HG02759 (cell line): ENCODE measurements around the gene HSPA1L.

Experiments
- ATAC-seq: cut with Tn5 transposase; IDR thresholded peaks from one replicate; pipeline ENCODE4 v1.9.1; 2021; ENCODE audit warnings: mild to moderate bottlenecking, moderate library complexity; ENCODE audit not compliant: unreplicated experiment

Gene HSPA1L

GRCh38 chr6:31784098-31784925 is 30.8 kb downstream of the HSPA1L start:
- ATAC-seq: no peak

- no peak for ATAC-seq
Observed at GRCh38 chr6:31782126-31782855, 32.8 kb downstream of the HSPA1L start.

GRCh38 chr6:31781244-31782125 is 33.6 kb downstream of the HSPA1L start:
- no peak for ATAC-seq

- no peak for ATAC-seq
Observed at GRCh38 chr6:31780507-31781243, 34.4 kb downstream of the HSPA1L start.

- ATAC-seq: no peak
Observed at GRCh38 chr6:31779908-31780307, 35.2 kb downstream of the HSPA1L start.

- no peak for ATAC-seq
Observed at GRCh38 chr6:31778999-31779885, 35.8 kb downstream of the HSPA1L start.

GRCh38 chr6:31778193-31778592 is 36.9 kb downstream of the HSPA1L start:
- ATAC-seq: no peak

- no peak for ATAC-seq
Observed at GRCh38 chr6:31777667-31778050, 37.4 kb downstream of the HSPA1L start.

GRCh38 chr6:31776989-31777666 is 38.0 kb downstream of the HSPA1L start, which contains the start of gene VWA7:
VWA7 (minus strand) TSS chr6:31777328; CDS start chr6:31776779, 549 bp downstream.
- ATAC-seq: peak; percentile 79

- ATAC-seq: no peak
Observed at GRCh38 chr6:31776485-31776988, 38.5 kb downstream of the HSPA1L start.

- ATAC-seq: no peak
Observed at GRCh38 chr6:31775633-31776484, 39.2 kb downstream of the HSPA1L start.

- no peak for ATAC-seq
Observed at GRCh38 chr6:31775184-31775583, 39.9 kb downstream of the HSPA1L start.

- no peak for ATAC-seq
Observed at GRCh38 chr6:31771992-31772358, 43.1 kb downstream of the HSPA1L start.

- ATAC-seq: no peak
Observed at GRCh38 chr6:31770860-31771259, 44.2 kb downstream of the HSPA1L start.

- no peak for ATAC-seq
Observed at GRCh38 chr6:31769684-31770371, 45.3 kb downstream of the HSPA1L start.

- no peak for ATAC-seq
Observed at GRCh38 chr6:31768363-31769257, 46.5 kb downstream of the HSPA1L start.
